ENCODE data around the gene TMEM248.

GRCh38 chr7:66920256-66920655 lies 769 bp upstream of the TMEM248 start:
- TF ChIP-seq CTCF (IDR thresholded peaks at IDR 0.05) = no peak
- TF ChIP-seq EP300 (IDR thresholded peaks at IDR 0.05) = no peak
